Measurements from ENCODE around the gene PRRG3. TPM values are rescaled to one million over a fixed set of nuclear protein-coding genes. Genes with fewer than 3 reads are reported as not detected.

The PRRG3 gene
- total and polyA plus RNA-seq, 7 donors = 0.34 to 5.8 (median 1.8) TPM; not detected in 1

DNA sequence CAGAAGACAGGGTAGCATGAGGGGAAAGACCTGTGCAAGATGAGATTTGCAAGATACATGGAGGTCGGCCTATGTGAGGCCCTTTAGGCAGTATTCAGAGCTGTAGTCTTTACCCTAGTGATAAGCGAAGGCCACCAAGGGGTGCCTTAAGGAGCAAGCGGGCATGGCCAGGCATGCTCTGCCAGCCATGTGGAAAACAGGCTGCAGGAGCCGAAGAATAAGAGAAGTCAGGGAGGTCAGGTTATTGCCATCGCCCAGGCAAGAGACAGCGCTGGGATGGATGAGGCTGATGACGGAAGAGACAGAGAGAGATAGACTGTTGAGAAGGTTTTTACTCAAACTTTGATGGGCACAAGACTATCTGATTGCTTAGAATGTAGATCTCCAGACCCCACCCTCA is 13.6 kb downstream of the PRRG3 start:
- H3K36me3 ChIP-seq = no peaks in the 10 kb centered on the region
- TF ChIP-seq POLR2A (IDR thresholded peaks at IDR 0.05) = no peak
- TF ChIP-seq POLR2AphosphoS5 (IDR thresholded peaks at IDR 0.05) = no peak
- TF ChIP-seq, protein P1, sequence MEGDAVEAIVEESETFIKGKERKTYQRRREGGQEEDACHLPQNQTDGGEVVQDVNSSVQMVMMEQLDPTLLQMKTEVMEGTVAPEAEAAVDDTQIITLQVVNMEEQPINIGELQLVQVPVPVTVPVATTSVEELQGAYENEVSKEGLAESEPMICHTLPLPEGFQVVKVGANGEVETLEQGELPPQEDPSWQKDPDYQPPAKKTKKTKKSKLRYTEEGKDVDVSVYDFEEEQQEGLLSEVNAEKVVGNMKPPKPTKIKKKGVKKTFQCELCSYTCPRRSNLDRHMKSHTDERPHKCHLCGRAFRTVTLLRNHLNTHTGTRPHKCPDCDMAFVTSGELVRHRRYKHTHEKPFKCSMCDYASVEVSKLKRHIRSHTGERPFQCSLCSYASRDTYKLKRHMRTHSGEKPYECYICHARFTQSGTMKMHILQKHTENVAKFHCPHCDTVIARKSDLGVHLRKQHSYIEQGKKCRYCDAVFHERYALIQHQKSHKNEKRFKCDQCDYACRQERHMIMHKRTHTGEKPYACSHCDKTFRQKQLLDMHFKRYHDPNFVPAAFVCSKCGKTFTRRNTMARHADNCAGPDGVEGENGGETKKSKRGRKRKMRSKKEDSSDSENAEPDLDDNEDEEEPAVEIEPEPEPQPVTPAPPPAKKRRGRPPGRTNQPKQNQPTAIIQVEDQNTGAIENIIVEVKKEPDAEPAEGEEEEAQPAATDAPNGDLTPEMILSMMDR (IDR thresholded peaks at IDR 0.05) = no peak
- no peak for TF ChIP-seq EP300 (IDR thresholded peaks at IDR 0.05)
- intact Hi-C loops (cut with DNase I) = no loop called here
- no peaks in the 10 kb centered on the region for H3K9me3 ChIP-seq
- H3K4me1 ChIP-seq = no peaks in the 10 kb centered on the region
- no peaks in the 10 kb centered on the region for H3K27me3 ChIP-seq
- whole genome bisulfite sequencing, 2 donors = 84 to 97% methylated on average over 7 of the region's 7 CpGs
- DNase-seq = no peak
- no peak overlapping the region for H3K4me3 ChIP-seq
- no peak overlapping the region for H3K27ac ChIP-seq

GRCh38 chrX:151710457-151710856 is 15.2 kb downstream of the PRRG3 start:
- intact Hi-C loops (cut with DNase I) = no loop called here
- DNase-seq = no peak
- H3K9me3 ChIP-seq = no peaks in the 10 kb centered on the region
- no peaks in the 10 kb centered on the region for H3K36me3 ChIP-seq
- H3K4me3 ChIP-seq = no peak overlapping the region
- no peak overlapping the region for H3K27ac ChIP-seq
- no peaks in the 10 kb centered on the region for H3K4me1 ChIP-seq
- no peaks in the 10 kb centered on the region for H3K27me3 ChIP-seq
- TF ChIP-seq, protein P1 (IDR thresholded peaks at IDR 0.05) = no peak
- no peak for TF ChIP-seq POLR2A (IDR thresholded peaks at IDR 0.05)
- TF ChIP-seq EP300 (IDR thresholded peaks at IDR 0.05) = no peak
- no peak for TF ChIP-seq POLR2AphosphoS5 (IDR thresholded peaks at IDR 0.05)
- WGBS, 2 donors = 80 to 82% methylated on average over 2 of the region's 2 CpGs

- no peaks in the 10 kb centered on the region for H3K4me1 ChIP-seq
- TF ChIP-seq POLR2A (IDR thresholded peaks at IDR 0.05) (no peak), EP300 (IDR thresholded peaks at IDR 0.05) (no peak), POLR2AphosphoS5 (IDR thresholded peaks at IDR 0.05) (no peak)
- TF ChIP-seq, protein P1 (IDR thresholded peaks at IDR 0.05) = no peak
- H3K4me3 ChIP-seq = no peak overlapping the region
- H3K27me3 ChIP-seq = no peaks in the 10 kb centered on the region
- H3K9me3 ChIP-seq = no peaks in the 10 kb centered on the region
- H3K36me3 ChIP-seq = no peaks in the 10 kb centered on the region
- intact Hi-C loops (cut with DNase I) = no loop called here
- no peak overlapping the region for H3K27ac ChIP-seq
- 64 to 74% methylated on average over 5 of the region's 5 CpGs for WGBS, 2 donors
- no peak for DNase-seq
Measured at GRCh38 chrX:151711154-151711553, 15.9 kb downstream of the PRRG3 start.

DNA sequence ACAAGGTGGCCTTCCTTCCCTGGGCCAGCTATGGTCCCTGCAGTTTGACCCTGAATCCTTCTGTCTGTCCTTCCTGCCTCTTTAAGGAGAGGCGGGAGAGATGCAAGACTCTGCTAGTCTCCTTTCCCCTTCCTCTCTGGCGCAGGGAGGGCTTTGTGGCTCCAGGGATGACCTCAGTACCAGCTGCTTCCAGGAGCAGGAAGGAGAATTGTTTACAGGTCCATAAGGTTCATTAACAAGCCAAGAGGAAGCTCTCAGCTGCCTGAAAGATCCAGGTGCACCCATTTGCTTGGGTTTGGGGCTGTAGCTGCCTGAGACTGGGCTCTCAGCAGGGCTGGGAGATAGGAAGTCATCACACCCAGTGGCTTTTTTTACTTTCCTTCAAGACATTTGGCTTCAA is 16.5 kb downstream of the PRRG3 start:
- H3K36me3 ChIP-seq = no peaks in the 10 kb centered on the region
- TF ChIP-seq EP300 (IDR thresholded peaks at IDR 0.05) = no peak
- TF ChIP-seq, protein P1 (IDR thresholded peaks at IDR 0.05) = no peak
- intact Hi-C loops (cut with DNase I) = no loop called here
- 2 to 19% methylated on average over 2 of the region's 2 CpGs for WGBS, 2 donors
- H3K4me3 ChIP-seq = no peak overlapping the region
- H3K27ac ChIP-seq = no peak overlapping the region
- no peak for DNase-seq
- no peaks in the 10 kb centered on the region for H3K27me3 ChIP-seq
- no peaks in the 10 kb centered on the region for H3K9me3 ChIP-seq
- H3K4me1 ChIP-seq = no peaks in the 10 kb centered on the region

- no peaks in the 10 kb centered on the region for H3K4me1 ChIP-seq
- WGBS, 2 donors = 60 to 68% methylated on average over 3 of the region's 3 CpGs
- intact Hi-C loops (cut with DNase I) = no loop called here
Measured at GRCh38 chrX:151712253-151712652, 17.0 kb downstream of the PRRG3 start.

More at GRCh38 chrX:151712253-151712652, 17.0 kb downstream of the PRRG3 start:
- Histone ChIP-seq H3K4me3 (no peak overlapping the region), H3K9me3 (no peaks in the 10 kb centered on the region), H3K36me3 (no peaks in the 10 kb centered on the region), H3K27ac (no peak overlapping the region), H3K27me3 (no peaks in the 10 kb centered on the region)
- TF ChIP-seq POLR2AphosphoS5 (IDR thresholded peaks at IDR 0.05) (no peak), EP300 (IDR thresholded peaks at IDR 0.05) (no peak), POLR2A (IDR thresholded peaks at IDR 0.05) (no peak)
- TF ChIP-seq, protein P1 (IDR thresholded peaks at IDR 0.05) = no peak
- DNase-seq = no peak
